Endometrium (tissue), 2 donors: ENCODE measurements around the gene MUS81.

Experiments
- FAIRE-seq: peaks from 2 replicates; lab custom pipeline; 2012; peaks lifted over from hg19 to GRCh38; lab: Jason Lieb, UNC
- donor health status: control.
- donor health status: control.

Gene MUS81

GRCh38 chr11:65861165-65861505 lies 902 bp downstream of the MUS81 start:
- no peak for FAIRE-seq

- no peak for FAIRE-seq
Measured at GRCh38 chr11:65861533-65862183, 1.4 kb downstream of the MUS81 start.

DNA sequence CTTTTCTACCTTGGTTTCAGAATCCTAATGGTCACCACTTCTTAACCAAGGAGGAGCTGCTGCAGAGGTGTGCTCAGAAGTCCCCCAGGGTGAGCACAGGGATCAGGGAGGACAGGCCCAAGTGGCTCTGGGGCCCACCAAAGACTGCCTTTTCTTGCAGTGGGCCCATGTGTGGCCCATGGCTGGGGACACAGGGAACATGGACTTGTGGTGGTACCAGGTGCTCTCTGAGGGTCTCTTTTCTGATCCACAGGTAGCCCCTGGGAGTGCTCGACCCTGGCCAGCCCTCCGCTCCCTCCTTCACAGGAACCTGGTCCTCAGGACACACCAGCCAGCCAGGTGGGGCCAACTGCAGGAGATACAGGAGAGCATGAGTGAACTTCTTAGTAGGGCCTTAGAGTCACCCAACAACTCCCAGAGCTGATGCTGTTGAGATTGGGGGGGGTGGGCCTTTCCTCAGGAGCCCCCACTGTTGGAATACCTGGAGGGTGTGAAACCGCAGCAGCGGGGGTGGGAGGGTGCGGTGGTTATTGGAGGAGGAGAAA lies 2.0 kb downstream of the MUS81 start:
- no peak for FAIRE-seq

- no peak for FAIRE-seq
Measured at GRCh38 chr11:65862941-65863888, 3.0 kb downstream of the MUS81 start.

DNA sequence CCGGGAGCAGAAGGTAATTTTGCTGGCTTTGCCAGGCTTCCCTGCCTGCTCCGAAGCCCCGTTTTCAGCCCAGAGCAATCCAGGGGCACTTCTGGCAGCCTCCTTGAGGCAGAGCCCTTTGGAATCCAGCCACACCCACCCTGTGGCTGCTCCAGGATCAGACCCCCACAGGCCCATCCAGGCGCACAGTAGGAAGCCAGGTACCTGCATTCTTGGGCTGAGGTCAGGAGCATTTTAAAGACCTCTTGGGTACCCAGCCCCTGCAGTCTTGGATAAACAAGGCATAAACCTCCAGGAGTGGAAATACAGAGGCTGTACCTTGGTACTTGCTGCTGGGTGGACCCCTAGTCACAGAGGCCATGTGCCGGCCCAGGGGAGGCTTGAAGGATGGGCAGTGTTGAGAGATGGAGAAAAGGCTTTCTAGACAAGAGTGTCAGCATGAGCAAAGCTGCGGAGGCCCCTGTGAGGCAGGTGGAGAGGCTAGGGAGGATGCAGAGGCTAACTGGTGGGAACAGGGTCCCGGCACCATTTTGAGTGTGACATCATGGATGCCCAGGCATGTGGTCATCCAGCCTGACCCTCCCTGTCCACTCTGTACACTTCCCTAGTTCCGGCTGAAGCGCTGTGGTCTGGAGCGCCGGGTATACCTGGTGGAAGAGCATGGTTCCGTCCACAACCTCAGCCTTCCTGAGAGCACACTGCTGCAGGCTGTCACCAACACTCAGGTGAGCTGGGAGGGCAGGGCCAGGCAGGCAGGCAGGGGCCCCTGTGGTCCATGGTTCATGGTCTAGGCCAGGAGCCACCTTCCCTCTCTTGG lies 3.9 kb downstream of the MUS81 start:
- FAIRE-seq: no peak

DNA sequence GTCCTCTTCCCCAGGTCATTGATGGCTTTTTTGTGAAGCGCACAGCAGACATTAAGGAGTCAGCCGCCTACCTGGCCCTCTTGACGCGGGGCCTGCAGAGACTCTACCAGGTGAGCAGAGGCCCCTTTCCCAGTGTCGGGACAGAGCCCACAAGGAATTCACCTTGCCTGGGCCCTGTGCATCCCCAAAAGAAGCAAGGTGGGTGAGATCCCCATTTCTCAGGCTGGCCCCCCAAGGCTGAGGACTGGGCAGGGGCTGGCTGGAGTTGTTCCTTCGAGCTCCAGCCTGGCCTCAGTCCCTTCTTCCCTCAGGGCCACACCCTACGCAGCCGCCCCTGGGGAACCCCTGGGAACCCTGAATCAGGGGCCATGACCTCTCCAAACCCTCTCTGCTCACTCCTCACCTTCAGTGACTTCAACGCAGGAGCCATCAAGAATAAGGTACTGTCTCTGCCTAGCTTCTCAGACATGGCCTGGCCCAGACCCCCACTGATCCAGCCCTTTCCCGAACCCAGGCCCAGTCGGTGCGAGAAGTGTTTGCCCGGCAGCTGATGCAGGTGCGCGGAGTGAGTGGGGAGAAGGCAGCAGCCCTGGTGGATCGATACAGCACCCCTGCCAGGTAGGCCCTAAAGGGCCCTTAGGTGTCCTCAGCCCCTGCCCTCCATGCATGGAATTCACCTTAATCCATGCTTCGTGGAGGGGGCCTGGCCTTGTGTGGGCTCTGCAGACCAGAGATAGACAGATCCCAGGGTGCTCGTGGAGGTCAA lies 4.7 kb downstream of the MUS81 start:
- FAIRE-seq: no peak

DNA sequence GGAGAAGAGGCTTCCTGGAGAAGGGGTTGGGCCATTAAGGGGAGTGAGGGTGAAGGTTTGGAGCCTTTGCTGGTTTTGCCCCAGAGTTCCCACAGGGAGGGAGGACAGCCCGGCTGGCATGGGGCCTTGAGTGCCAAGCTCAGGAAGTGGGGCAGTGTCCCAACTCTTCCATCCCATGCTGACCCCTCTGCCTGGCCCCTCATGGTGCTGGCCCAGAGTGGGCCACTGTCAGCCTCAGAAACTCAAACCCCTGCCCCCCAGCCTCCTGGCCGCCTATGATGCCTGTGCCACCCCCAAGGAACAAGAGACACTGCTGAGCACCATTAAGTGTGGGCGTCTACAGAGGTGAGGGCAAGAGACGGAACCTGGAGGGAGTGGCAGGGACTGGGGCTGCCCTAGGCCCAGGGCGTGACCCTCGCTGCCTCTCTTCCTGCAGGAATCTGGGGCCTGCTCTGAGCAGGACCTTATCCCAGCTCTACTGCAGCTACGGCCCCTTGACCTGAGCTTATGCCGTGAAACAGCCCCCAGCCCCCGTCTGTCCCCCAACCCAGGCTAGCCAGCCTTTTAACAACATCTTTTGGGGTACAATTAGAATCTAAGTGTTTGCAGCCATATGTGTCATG lies 5.4 kb downstream of the MUS81 start:
- FAIRE-seq: no peak

DNA sequence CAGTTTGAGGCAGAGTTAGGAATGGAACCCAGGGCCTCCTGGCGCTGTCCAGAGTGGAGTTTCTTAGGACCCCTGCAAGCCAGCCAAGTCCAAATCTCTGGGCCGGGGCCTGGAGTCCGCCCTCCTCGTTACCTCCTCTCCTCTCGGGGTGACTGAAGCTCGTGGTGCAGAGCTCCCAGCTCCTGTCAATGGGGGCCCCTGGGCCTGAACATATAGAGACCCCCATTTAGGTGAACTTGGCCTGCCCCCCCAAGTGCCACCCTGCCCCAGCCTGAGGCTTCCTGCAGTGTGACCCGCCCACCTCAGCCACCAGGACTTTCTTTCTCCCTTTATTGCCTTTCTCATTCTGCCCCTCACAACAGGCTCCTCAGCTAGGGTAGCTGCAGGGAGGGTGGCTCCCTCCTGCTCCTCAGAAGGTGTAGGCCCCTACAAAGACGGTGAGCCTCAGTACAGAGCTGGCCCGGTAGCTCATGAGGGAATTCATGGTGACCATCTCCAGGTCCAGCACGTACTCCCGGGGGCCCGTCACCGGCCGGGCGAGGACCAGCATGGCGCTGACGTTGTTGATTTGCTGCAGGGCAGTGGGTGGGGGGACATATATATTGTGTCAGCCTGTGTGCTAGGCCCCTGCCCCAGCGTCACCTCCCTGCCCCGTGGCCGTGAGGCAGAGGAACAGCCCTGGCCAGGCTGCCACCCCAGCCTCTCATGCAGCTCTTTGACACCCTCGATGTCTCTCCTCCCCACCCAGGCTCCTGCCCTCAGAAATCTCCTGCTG lies 6.5 kb downstream of the MUS81 start:
- FAIRE-seq: no peak

DNA sequence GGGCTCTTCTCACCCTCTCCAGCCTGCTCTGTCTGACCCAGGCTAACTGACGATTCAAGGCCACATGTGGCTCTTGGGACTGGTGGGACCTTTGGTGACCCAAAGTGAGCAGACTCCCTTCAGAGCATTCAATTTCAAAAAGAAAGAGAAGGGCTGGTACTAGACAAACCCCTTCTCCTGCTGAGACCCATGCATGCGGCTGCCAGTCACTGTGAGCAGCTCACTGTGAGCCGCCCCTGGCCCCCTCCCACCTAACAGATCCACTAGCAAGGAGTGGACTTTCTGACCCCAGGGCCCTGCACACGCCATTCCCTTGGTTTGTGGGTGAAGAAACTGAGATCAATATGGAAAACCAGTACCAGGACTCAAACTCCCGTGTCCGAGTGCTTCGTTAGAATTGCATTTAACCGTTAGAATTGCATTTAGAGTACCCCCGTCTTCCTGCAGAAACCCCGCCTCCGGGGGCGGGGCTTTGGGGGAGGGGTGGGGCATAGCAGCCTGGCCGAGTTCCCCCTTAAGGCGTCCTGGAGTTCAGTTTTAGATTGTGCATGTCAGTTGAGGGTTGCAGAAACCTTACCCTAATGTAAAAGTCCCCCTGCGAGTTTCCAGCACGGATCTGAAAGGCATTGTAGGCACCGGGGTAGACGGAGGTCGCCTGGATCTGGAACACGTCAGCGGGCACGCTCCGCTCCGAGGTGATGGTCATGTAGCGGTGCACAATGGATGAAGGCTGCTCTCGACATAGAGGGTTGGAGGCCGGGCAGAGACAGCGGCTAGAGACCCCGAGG lies 7.2 kb downstream of the MUS81 start:
- no peak for FAIRE-seq

DNA sequence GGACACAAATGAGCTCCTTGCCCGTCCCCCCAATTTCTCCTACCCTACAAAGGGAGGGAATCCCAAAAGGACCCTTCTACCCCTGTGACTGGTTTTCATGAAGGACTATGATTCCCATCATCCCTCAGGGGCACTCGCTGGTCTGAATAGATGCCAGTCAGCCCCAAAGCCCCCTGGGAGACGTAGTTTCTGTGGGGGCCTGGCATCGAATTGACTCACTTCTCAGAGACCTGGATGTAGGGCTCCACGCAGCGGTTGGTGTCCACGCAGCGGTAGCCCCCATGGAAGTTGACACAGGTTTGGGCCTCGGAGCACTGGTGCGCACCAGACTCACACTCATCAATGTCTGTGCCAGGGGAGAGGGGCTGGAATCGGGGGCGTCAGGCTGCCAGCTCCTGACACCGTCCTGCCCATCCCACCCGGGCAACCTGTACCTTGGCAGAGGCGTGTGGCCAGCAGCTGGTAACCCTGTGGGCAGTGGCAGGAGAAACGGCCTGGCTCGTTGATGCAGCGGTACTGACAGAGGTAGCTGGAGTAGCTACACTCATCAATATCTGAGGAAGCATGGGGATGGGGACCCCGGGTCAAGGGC lies 7.9 kb downstream of the MUS81 start:
- FAIRE-seq: no peak

DNA sequence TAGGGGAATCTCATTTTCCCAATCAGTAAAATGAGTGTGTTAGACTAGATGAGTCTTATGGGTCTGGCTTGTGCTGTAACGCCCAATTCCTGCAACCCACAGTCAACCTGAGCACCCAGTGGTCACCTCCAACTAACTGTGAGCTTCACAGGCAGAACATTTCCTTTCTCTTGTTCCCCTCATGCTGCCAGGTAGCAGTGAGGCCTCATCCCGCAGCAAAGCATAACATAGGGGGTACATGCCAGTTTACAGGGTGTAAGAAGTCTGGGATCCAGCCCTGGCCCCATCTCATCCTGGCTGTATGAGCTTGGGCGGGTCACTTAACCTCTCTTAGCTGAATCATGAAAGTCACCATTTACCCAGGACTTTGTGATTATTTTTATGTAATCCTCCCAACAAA lies 8.7 kb downstream of the MUS81 start:
- FAIRE-seq: no peak

GRCh38 chr11:65869643-65870306 lies 9.5 kb downstream of the MUS81 start:
- no peak for FAIRE-seq

DNA sequence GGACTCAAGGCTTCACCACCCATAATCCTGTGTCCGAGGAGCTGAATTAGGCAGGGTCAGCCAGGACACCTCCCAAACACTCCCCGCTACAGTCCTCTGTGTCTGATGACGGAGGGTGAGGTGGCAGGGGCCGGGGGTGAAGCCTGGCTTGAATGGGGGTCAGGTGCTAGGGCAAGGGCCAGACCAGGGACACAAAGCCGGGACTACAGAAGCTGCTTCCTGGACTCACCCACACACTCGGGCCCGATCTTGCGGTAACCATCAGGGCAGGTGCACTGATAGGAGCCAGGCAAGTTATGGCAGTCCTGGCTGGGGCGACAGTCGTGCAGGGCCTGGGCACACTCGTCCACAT lies 10.1 kb downstream of the MUS81 start:
- FAIRE-seq: no peak

- FAIRE-seq: no peak
Measured at GRCh38 chr11:65870706-65871681, 10.8 kb downstream of the MUS81 start.

DNA sequence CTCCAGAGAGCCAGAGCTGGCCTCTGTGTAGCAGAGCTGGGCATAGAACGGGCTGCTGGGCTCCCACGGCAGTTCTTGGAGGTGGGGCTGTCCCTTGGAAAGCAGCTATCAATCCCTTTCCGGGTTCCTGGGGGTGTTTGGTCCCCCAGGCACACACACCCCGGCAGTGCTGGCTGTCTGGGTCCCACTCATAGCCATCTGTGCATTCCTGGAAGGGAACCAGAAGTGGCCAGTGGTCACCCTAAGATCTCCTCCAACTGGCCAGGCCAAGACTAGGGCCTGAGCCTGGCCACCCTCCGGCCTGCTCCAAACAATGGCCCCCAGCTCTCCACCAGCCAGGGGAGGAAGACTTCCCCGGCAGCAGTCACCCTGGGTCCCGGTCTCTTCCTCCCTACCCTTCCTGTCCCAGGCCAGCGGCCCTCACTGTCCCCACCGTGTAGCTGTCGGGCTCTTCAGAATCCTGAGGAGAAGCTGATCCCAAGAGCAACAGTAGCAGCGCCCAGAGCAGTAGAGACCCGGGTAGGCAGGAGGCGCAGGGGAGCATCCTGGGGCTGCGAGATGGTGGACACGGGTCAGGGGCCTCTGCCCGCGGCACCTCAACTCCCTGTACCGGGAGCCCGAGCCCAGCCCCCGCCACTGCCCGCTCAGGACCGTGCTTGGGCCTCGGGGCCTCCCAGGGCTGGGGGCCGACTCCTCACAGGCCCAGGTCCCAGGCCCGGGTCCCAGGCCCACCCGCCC lies 11.7 kb downstream of the MUS81 start:
- no peak for FAIRE-seq

DNA sequence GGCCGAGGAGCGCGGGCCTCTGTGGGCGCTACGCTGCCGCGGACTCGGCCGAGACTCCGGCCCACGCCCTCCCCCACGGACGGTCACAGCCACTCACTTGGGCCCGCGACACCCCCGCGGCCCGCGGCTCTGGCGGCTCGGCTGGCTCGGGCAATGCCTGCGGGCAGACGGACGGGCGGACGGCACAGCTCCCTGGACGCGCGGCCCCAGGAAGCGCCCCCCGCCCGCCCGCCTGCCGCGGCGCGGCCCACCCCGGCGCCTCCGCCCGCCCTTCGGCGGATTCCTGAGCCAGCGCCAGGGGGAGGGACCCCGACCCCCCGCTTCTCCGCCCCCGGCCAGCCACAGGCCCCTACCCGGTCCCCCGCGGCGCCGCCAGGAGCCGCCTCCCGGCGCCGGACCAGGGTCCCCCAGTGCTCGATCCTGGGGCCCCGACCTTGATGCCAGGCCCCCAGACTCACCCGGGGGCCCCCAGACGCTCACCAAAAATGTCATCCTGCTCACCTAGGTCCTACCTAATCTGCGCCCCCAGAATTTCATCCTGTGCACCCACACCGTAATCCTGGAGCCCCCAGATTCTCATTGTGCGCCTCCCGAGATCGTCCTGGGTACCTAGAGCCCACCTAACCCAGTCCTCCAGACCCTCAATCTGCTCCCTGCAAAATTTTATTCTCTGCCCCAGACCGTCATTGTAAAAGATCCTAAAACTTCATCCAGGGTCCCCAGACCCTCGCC lies 12.5 kb downstream of the MUS81 start, which contains the start of gene EFEMP2:
Gene EFEMP2, minus strand, starts transcription at position 215 of the 732 bp plus-strand sequence. CDS start 446 bp downstream, outside the sequence.
- no peak for FAIRE-seq
